Thoracic aorta (tissue), 2 donors: ENCODE results near the gene PLEKHD1. TPM values are rescaled to one million over a fixed set of nuclear protein-coding genes. Genes with fewer than 3 reads are reported as not detected.
A peak's percentile ranks its signal among the peaks of the same experiment; 100 is the strongest.

Experiments
- ATAC-seq: fragments of 150-250 bp; one replicate; pipeline ENCODE4 v1.8.0; 2017; ENCODE audit warnings: low read depth; ENCODE audit not compliant: insufficient number of reproducible peaks, low FRiP score
- DNase-seq: peaks from one replicate; pipeline ENCODE4 v3.0.0-alpha.2; 2020; ENCODE audit warnings: low spot score
- H3K27ac ChIP-seq, 2 donors: fragments of 200-600 bp; sonication (generic); 1 replicate in 1 of 2; 2 replicates in 1 of 2; pipeline ENCODE4 v1.5.1; 2016; ENCODE audit warnings: mild to moderate bottlenecking in 2 of 2, moderate library complexity in 2 of 2
- H3K27me3 ChIP-seq: fragments of 200-600 bp; sonication (generic); replicated peaks from 2 replicates; pipeline ENCODE4 v1.6.0; 2016; ENCODE audit warnings: mild to moderate bottlenecking; ENCODE audit not compliant: insufficient read depth
- H3K36me3 ChIP-seq: fragments of 200-600 bp; sonication (generic); one replicate; pipeline ENCODE4 v1.5.1; 2016
- H3K4me1 ChIP-seq, 2 donors: fragments of 200-600 bp; sonication (generic); 1 replicate in 1 of 2; 2 replicates in 1 of 2; pipeline versions ENCODE4 v1.5.1 to v1.6.0; 2016; ENCODE audit warnings: low read depth in 2 of 2, mild to moderate bottlenecking in 1 of 2; ENCODE audit not compliant: control insufficient read depth in 1 of 2
- H3K4me3 ChIP-seq: fragments of 200-600 bp; sonication (generic); 2 replicates; pipeline ENCODE4 v1.5.1; 2016; ENCODE audit warnings: mild to moderate bottlenecking
- H3K9me3 ChIP-seq: fragments of 200-600 bp; sonication (generic); 2 replicates; pipeline ENCODE4 v1.5.1; 2016
- total RNA-seq, 2 donors: library from RNA; depleted of rRNA; stranded (reverse); fragments of >200 nt; gene quantifications; one replicate each; pipeline versions ENCODE4 v1.1.0 to v1.2.3, GENCODE V29; 2016
- TF ChIP-seq, protein P1 (sequence below): fragments of 200-600 bp; sonication (generic); IDR thresholded peaks from one replicate; pipeline ENCODE4 v1.5.1; 2019; ENCODE audit warnings: antibody characterized with exemption

The PLEKHD1 gene
- total RNA-seq = under 1 TPM; 0.14 to 0.49 TPM

DNA sequence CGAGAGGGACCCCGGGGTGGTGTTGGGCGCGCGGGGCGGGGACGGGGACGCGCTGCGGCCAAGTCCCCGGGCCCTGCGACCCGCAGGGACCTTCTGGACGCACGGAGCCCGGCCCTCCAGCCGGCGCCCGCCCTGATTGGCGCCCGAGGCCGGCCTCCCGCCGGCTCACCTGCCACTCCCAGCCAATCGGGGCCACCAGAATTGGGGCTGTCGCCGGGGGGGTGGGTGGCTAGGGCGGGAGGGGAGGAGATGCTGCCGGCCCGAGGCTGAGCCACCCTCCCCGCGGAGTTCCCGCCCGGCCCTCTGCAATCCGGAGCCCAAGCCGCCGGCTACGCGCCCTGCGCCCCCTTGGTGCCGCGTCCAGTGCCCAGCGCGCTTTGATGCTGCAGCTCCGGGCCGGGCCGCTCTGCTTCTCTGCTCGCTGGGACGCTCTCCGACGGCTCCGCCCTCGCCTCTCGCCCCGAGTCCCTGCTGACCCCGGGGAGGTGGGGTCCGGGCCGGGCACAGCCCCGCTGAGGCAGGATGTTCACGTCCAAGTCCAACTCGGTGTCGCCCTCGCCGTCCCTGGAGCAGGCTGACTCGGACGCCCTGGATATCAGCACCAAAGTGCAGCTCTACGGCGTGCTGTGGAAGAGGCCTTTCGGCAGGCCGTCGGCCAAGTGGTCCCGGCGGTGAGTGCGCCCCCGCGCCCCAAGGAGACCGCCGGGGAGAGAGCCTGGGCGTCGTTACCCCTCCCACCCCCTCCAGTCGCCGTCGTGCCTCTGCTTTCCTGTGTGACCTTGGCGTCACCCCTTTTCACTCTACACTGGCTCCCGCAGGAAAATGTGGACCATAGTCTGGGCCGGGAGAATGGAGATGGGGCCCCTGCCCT is at the start of gene PLEKHD1:
Gene PLEKHD1, plus strand, starts transcription at position 285 of the 871 bp plus-strand sequence. Its CDS starts 238 bp downstream, at position 523.
- DNase-seq (no peak), ATAC-seq (no peak)
- H3K36me3 ChIP-seq = no peaks in the 10 kb centered on the region
- H3K27me3 ChIP-seq = peaks cover 8% of the 10 kb centered on the region
- H3K4me3 ChIP-seq = peak within 1 kb of the TSS; percentile 58
- peaks cover 15 to 17% of the 10 kb centered on the region in 2 donors for H3K4me1 ChIP-seq
- no peaks in the 10 kb centered on the region for H3K9me3 ChIP-seq
- TF ChIP-seq, protein P1, sequence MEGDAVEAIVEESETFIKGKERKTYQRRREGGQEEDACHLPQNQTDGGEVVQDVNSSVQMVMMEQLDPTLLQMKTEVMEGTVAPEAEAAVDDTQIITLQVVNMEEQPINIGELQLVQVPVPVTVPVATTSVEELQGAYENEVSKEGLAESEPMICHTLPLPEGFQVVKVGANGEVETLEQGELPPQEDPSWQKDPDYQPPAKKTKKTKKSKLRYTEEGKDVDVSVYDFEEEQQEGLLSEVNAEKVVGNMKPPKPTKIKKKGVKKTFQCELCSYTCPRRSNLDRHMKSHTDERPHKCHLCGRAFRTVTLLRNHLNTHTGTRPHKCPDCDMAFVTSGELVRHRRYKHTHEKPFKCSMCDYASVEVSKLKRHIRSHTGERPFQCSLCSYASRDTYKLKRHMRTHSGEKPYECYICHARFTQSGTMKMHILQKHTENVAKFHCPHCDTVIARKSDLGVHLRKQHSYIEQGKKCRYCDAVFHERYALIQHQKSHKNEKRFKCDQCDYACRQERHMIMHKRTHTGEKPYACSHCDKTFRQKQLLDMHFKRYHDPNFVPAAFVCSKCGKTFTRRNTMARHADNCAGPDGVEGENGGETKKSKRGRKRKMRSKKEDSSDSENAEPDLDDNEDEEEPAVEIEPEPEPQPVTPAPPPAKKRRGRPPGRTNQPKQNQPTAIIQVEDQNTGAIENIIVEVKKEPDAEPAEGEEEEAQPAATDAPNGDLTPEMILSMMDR = no peak
- H3K27ac ChIP-seq = no peak within 1 kb of the TSS

DNA sequence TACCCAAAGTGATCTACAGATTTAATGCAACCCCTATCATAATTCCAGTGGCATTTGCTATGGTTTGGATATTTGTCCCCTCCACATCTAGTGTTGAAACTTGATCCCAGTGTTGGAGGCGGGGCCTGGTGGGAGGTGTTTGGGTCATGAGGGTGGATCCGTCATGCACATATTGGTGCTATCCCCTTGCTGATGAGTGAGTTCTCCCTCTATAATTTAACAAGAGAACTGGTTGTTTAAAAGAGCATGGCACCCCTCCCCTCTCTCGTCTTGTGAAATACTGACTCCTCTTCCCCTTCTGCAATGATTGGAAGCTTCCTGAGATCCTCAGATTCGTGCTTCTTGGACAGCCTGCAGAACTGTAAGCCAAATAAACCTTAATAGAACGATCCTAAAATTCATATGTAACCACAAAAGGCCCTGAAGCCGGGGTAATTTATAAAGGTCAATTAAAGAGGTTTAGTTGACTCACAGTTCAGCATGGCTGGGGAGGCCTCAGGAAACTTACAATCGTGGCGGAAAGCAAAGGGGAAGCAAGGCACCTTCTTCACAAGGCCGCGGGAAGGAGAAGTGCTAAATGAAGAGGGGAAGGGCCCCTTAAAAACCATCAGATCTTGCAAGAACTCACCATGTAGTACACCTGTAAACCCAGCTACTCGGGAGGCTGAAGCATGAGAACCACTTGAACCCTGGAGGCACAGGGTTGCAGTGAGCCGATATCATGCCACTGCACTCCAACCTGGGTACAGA is 44.8 kb upstream of the PLEKHD1 start:
- Histone ChIP-seq H3K27me3 (no peaks in the 10 kb centered on the region), H3K27ac (no peak overlapping the region), H3K4me3 (no peak overlapping the region), H3K9me3 (no peaks in the 10 kb centered on the region), H3K4me1 (no peaks in the 10 kb centered on the region), H3K36me3 (peaks cover 3% of the 10 kb centered on the region)
- ATAC-seq (no peak), DNase-seq (no peak)
- TF ChIP-seq, protein P1 = no peak

DNA sequence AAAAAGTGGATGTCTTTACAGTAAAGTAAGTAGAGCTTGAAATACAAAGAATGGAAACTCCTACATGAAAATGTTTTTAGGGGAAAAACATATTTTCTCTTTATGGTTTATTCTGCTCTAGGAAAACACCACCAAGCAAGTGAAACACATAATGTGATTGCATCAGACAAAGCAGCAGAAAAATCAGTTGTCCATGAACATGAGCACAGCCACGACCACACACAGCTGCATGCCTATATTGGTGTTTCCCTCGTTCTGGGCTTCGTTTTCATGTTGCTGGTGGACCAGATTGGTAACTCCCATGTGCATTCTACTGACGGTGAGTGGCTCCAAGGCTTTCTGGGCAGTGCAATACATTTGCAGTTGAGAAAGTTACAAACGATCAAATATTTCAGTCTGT is 42.6 kb upstream of the PLEKHD1 start:
- no peaks in the 10 kb centered on the region for H3K4me1 ChIP-seq
- H3K9me3 ChIP-seq = no peaks in the 10 kb centered on the region
- ATAC-seq (no peak), DNase-seq (no peak)
- H3K27ac ChIP-seq = no peak overlapping the region
- H3K27me3 ChIP-seq = no peaks in the 10 kb centered on the region
- H3K4me3 ChIP-seq = no peak overlapping the region
- TF ChIP-seq, protein P1 = no peak
- H3K36me3 ChIP-seq = peaks cover 3% of the 10 kb centered on the region

DNA sequence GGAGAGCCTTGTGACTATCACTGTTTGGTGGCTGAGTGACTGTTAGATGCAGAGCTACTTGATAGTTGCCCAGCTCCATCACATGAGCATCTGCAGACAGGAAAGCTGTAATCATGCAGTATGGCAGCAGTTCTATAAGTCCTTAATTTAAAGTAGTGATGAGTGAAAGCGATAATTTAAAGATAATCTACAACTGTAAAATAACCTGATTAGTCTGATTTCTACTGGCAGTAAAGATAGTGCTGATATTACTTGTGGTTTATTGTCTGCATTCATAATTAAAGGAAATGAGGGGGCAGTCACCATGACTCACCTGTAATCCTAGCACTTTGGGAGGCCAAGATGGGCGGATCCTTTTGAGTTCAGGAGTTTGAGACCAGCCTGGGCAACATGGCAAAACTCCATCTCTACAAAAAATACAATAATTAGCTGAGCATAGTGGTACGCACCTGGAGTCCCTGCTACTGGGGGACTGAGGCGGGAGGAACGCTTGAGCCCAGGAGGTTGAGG is 41.2 kb upstream of the PLEKHD1 start:
- Histone ChIP-seq H3K4me3 (no peak overlapping the region), H3K36me3 (peaks cover 3% of the 10 kb centered on the region), H3K27ac (no peak overlapping the region), H3K9me3 (no peaks in the 10 kb centered on the region), H3K4me1 (no peaks in the 10 kb centered on the region), H3K27me3 (no peaks in the 10 kb centered on the region)
- ATAC-seq (no peak), DNase-seq (no peak)
- TF ChIP-seq, protein P1 = no peak

DNA sequence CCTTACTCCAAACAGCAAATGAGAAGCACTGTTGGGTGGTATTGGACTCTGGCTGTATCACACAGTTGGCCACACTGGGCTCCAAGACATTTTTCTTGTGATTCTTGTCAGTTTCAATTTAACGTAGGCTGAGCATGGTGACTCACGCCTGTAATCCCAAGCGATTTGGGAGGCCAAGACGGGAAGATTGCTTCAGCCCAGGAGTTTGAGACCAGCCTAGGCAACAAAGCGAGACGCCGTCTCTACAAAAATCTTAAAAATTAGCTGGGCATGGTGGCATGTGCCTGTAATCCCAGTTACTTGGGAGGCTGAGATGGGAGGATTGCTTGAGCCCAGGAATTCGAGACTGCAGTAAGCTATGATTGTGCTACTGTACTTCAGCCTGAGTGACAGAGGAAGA is 35.3 kb upstream of the PLEKHD1 start:
- ATAC-seq (no peak), DNase-seq (no peak)
- H3K36me3 ChIP-seq = no peaks in the 10 kb centered on the region
- TF ChIP-seq, protein P1 = no peak
- no peak overlapping the region for H3K4me3 ChIP-seq
- H3K4me1 ChIP-seq = no peaks in the 10 kb centered on the region
- no peaks in the 10 kb centered on the region for H3K9me3 ChIP-seq
- H3K27ac ChIP-seq = no peak overlapping the region
- no peaks in the 10 kb centered on the region for H3K27me3 ChIP-seq
